ENCODE measurements around the gene CHST8. TPM values are rescaled to one million over a fixed set of nuclear protein-coding genes. Genes with fewer than 3 reads are reported as not detected.

Gene CHST8
- total RNA-seq, 1 experiment from 2014 or later = 2.3 TPM

GRCh38 chr19:33668968-33669367 lies 47.2 kb downstream of the CHST8 start:
- intact Hi-C loops (cut with micrococcal nuclease; ENCODE audit: unreplicated experiment) = no loop called here
- POLR2A ChIA-PET (ENCODE audit: low non-redundant PET) = no interaction called here

GRCh38 chr19:33669376-33669775 lies 47.6 kb downstream of the CHST8 start:
- intact Hi-C loops (cut with micrococcal nuclease; ENCODE audit: unreplicated experiment) = no loop called here
- ChIA-PET CTCF (no interaction called here), POLR2A (ENCODE audit: low non-redundant PET) (no interaction called here)
- TF ChIP-seq EZH2 (IDR thresholded peaks at IDR 0.05; ENCODE audit: borderline replicate concordance, low read depth, low read length, poor library complexity, severe bottlenecking) (no peak), CTCF (conservative IDR thresholded peaks at IDR 0.05; ENCODE audit: low read depth, low read length) (no peak)
- Histone ChIP-seq H3K4me1 (ENCODE audit: insufficient read depth, low read length, poor library complexity, severe bottlenecking) (no peaks in the 10 kb centered on the region), H3K9me3 (ENCODE audit: low read depth, low read length, poor library complexity, severe bottlenecking) (no peaks in the 10 kb centered on the region), H3K36me3 (ENCODE audit: insufficient read depth, low read length, poor library complexity, severe bottlenecking) (no peaks in the 10 kb centered on the region), H3K4me3 (ENCODE audit: low read depth, low read length, poor library complexity, severe bottlenecking) (no peak overlapping the region), H3K27me3 (replicated peaks; ENCODE audit: insufficient read depth, low read depth, low read length, poor library complexity) (peaks cover 3% of the 10 kb centered on the region), H3K27ac (ENCODE audit: low read depth, low read length, poor library complexity, severe bottlenecking) (no peak overlapping the region)
- no TSS peak for BruUV-seq (replicated peaks)
- DNase-seq (ENCODE audit: low spot score) = no peak

More at GRCh38 chr19:33668968-33669367, 47.2 kb downstream of the CHST8 start:
- Histone ChIP-seq H3K4me1 (ENCODE audit: insufficient read depth, low read length, poor library complexity, severe bottlenecking) (no peaks in the 10 kb centered on the region), H3K4me3 (ENCODE audit: low read depth, low read length, poor library complexity, severe bottlenecking) (no peak overlapping the region), H3K27me3 (replicated peaks; ENCODE audit: insufficient read depth, low read depth, low read length, poor library complexity) (no peaks in the 10 kb centered on the region), H3K36me3 (ENCODE audit: insufficient read depth, low read length, poor library complexity, severe bottlenecking) (no peaks in the 10 kb centered on the region), H3K27ac (ENCODE audit: low read depth, low read length, poor library complexity, severe bottlenecking) (no peak overlapping the region), H3K9me3 (ENCODE audit: low read depth, low read length, poor library complexity, severe bottlenecking) (no peaks in the 10 kb centered on the region)
- no peak for DNase-seq (ENCODE audit: low spot score)
- TF ChIP-seq EZH2 (IDR thresholded peaks at IDR 0.05; ENCODE audit: borderline replicate concordance, low read depth, low read length, poor library complexity, severe bottlenecking) = no peak
- CTCF ChIA-PET = no interaction called here
- BruUV-seq (replicated peaks) = no TSS peak

GRCh38 chr19:33670398-33670797 lies 48.6 kb downstream of the CHST8 start:
- POLR2A ChIA-PET (ENCODE audit: low non-redundant PET) = no interaction called here
- no peak for DNase-seq (ENCODE audit: low spot score)
- intact Hi-C loops (cut with micrococcal nuclease; ENCODE audit: unreplicated experiment) = no loop called here
- peaks cover 10% of the 10 kb centered on the region for H3K27me3 ChIP-seq (replicated peaks; ENCODE audit: insufficient read depth, low read depth, low read length, poor library complexity)
- H3K27ac ChIP-seq (ENCODE audit: low read depth, low read length, poor library complexity, severe bottlenecking) = no peak overlapping the region
- CTCF ChIA-PET = no interaction called here
- H3K4me1 ChIP-seq (ENCODE audit: insufficient read depth, low read length, poor library complexity, severe bottlenecking) = no peaks in the 10 kb centered on the region
- H3K4me3 ChIP-seq (ENCODE audit: low read depth, low read length, poor library complexity, severe bottlenecking) = no peak overlapping the region
- BruUV-seq (replicated peaks) = no TSS peak
- TF ChIP-seq CTCF (conservative IDR thresholded peaks at IDR 0.05; ENCODE audit: low read depth, low read length) (no peak), EZH2 (IDR thresholded peaks at IDR 0.05; ENCODE audit: borderline replicate concordance, low read depth, low read length, poor library complexity, severe bottlenecking) (no peak)
- H3K9me3 ChIP-seq (ENCODE audit: low read depth, low read length, poor library complexity, severe bottlenecking) = no peaks in the 10 kb centered on the region
- H3K36me3 ChIP-seq (ENCODE audit: insufficient read depth, low read length, poor library complexity, severe bottlenecking) = no peaks in the 10 kb centered on the region

- intact Hi-C loops (cut with micrococcal nuclease; ENCODE audit: unreplicated experiment) = no loop called here
- no peak overlapping the region for H3K27ac ChIP-seq (ENCODE audit: low read depth, low read length, poor library complexity, severe bottlenecking)
- POLR2A ChIA-PET (ENCODE audit: low non-redundant PET) = no interaction called here
- peaks cover 15% of the 10 kb centered on the region for H3K27me3 ChIP-seq (replicated peaks; ENCODE audit: insufficient read depth, low read depth, low read length, poor library complexity)
- no peak overlapping the region for H3K4me3 ChIP-seq (ENCODE audit: low read depth, low read length, poor library complexity, severe bottlenecking)
- no peak for TF ChIP-seq CTCF (conservative IDR thresholded peaks at IDR 0.05; ENCODE audit: low read depth, low read length)
- no peak for TF ChIP-seq EZH2 (IDR thresholded peaks at IDR 0.05; ENCODE audit: borderline replicate concordance, low read depth, low read length, poor library complexity, severe bottlenecking)
- no peak for DNase-seq (ENCODE audit: low spot score)
- no peaks in the 10 kb centered on the region for H3K36me3 ChIP-seq (ENCODE audit: insufficient read depth, low read length, poor library complexity, severe bottlenecking)
- BruUV-seq (replicated peaks) = no TSS peak
- no peaks in the 10 kb centered on the region for H3K9me3 ChIP-seq (ENCODE audit: low read depth, low read length, poor library complexity, severe bottlenecking)
- H3K4me1 ChIP-seq (ENCODE audit: insufficient read depth, low read length, poor library complexity, severe bottlenecking) = no peaks in the 10 kb centered on the region
- CTCF ChIA-PET = no interaction called here
These were observed 49.5 kb downstream of the CHST8 start for GRCh38 chr19:33671211-33671610.

Data from A673 (cell line).